HepG2 (cell line): ENCODE data around the gene CRKL. TPM values are rescaled to one million over a fixed set of nuclear protein-coding genes. Genes with fewer than 3 reads are reported as not detected.

Experiments used
- ATAC-seq: fragments of 200-7000 bp; cut with Tn5 transposase; 3 replicates; pipeline ENCODE4 v1.9.1; 2020; ENCODE audit warnings: mild to moderate bottlenecking, moderate library complexity
- BruUV-seq: library from RNA; stranded (reverse); fragments of 400-500 nt; replicated peaks from 2 replicates; lab custom pipeline; 2021; lab: Mats Ljungman, UMichigan
- CTCF ChIA-PET: fragments of 300-600 bp; formaldehyde crosslinking; extraction: SDS; loops from one replicate; lab custom pipeline; 2021; ENCODE audit warnings: low total read pairs, inconsistent platforms, low intra/inter-chr PET ratio; lab: Yijun Ruan, JAX
- POLR2A ChIA-PET: fragments of 350-600 bp; sonication (Branson Sonifier 250); formaldehyde crosslinking; loops from one replicate; lab custom pipeline; 2020; ENCODE audit warnings: antibody characterized with exemption, inconsistent platforms; lab: Yijun Ruan, JAX
- DNase-seq: peaks from one replicate; pipeline ENCODE4 v3.0.0-alpha.2; 2015; ENCODE audit warnings: low spot score
- FAIRE-seq: peaks from 3 replicates; lab custom pipeline; 2011; peaks lifted over from hg19 to GRCh38; lab: Jason Lieb, UNC
- H2AFZ ChIP-seq: one replicate; pipeline ENCODE4 v1.6.1; 2011; ENCODE audit warnings: low read length, inconsistent platforms
- H3K27ac ChIP-seq: fragments of 300-600 bp; 3 replicates; pipeline ENCODE4 v1.8.0; 2011; ENCODE audit warnings: mixed run types, mild to moderate bottlenecking, mixed read lengths, low read length, inconsistent platforms; ENCODE audit not compliant: insufficient read depth; ENCODE audit errors: extremely low read length
- H3K27me3 ChIP-seq, 2 experiments: fragments of 200-600 bp in 1 of 2; 2 replicates in 1 of 2; 3 replicates in 1 of 2; pipeline versions ENCODE4 v1.6.0 to v1.8.0; 2011; ENCODE audit warnings: low read length in 2 of 2, mild to moderate bottlenecking in 2 of 2, moderate library complexity in 2 of 2, inconsistent platforms in 1 of 2; ENCODE audit not compliant: insufficient read depth in 2 of 2, control insufficient read depth in 1 of 2
- H3K36me3 ChIP-seq, 2 experiments: fragments of 200-600 bp in 1 of 2; replicated peaks in 1 of 2; 2 replicates in 1 of 2; 3 replicates in 1 of 2; pipeline versions ENCODE4 v1.5.1 to v1.8.0; 2011; ENCODE audit warnings: low read length in 2 of 2, inconsistent platforms in 1 of 2; ENCODE audit not compliant: insufficient read depth in 2 of 2, control insufficient read depth in 1 of 2
- H3K4me1 ChIP-seq: 2 replicates; pipeline ENCODE4 v1.5.1; 2012; ENCODE audit warnings: low read length, inconsistent platforms; ENCODE audit not compliant: insufficient read depth
- H3K4me2 ChIP-seq: 2 replicates; pipeline ENCODE4 v1.6.0; 2011; ENCODE audit warnings: low read depth, low read length, inconsistent platforms
- H3K4me3 ChIP-seq, 3 experiments: fragments of 200-600 bp in 1 of 3; sonication (generic), shearing (Covaris generic) in 1 of 3; replicated peaks in 1 of 3; 2 replicates each; pipeline ENCODE4 v1.5.1; 2011 to 2016; ENCODE audit warnings: low read length in 3 of 3, inconsistent platforms in 2 of 3, low read depth in 2 of 3, mild to moderate bottlenecking in 2 of 3, control low read depth in 1 of 3, mixed read lengths in 1 of 3; ENCODE audit not compliant: insufficient read depth in 1 of 3
- H3K79me2 ChIP-seq: one replicate; pipeline ENCODE4 v1.6.1; 2011; ENCODE audit warnings: low read length, inconsistent platforms; ENCODE audit not compliant: insufficient read depth
- H3K9ac ChIP-seq: 2 replicates; pipeline ENCODE4 v1.6.0; 2011; ENCODE audit warnings: mild to moderate bottlenecking, low read depth, low read length, inconsistent platforms; ENCODE audit not compliant: insufficient read depth
- H3K9me3 ChIP-seq: 2 replicates; pipeline ENCODE4 v1.5.1; 2012; ENCODE audit warnings: mild to moderate bottlenecking, low read length
- H4K20me1 ChIP-seq: 2 replicates; pipeline ENCODE4 v1.6.0; 2011; ENCODE audit warnings: inconsistent platforms, mild to moderate bottlenecking, low read length, moderate library complexity; ENCODE audit not compliant: insufficient read depth
- ATRX ChIP-seq: sonication (generic); formaldehyde crosslinking; IDR thresholded peaks from 2 replicates; pipeline ENCODE4 v1.4.0; 2020; ENCODE audit warnings: missing genetic modification reagents, borderline replicate concordance
- BRD4 ChIP-seq: sonication (generic); formaldehyde crosslinking; IDR thresholded peaks from 2 replicates; pipeline ENCODE4 v1.4.0; 2020; ENCODE audit warnings: missing genetic modification reagents
- CEBPG ChIP-seq: IDR thresholded peaks from 2 replicates; pipeline ENCODE4 v1.6.1; 2016
- E2F5 ChIP-seq: sonication (generic); formaldehyde crosslinking; conservative IDR thresholded peaks from 2 replicates; pipeline ENCODE4 v1.4.0; 2020; ENCODE audit warnings: missing genetic modification reagents
- HES4 ChIP-seq: sonication (generic); formaldehyde crosslinking; IDR thresholded peaks from 2 replicates; pipeline ENCODE4 v1.9.0; 2021; ENCODE audit warnings: mild to moderate bottlenecking, missing genetic modification reagents, borderline replicate concordance
- KDM4B ChIP-seq: sonication (generic); formaldehyde crosslinking; IDR thresholded peaks from 2 replicates; pipeline ENCODE4 v1.4.0; 2020; ENCODE audit warnings: missing genetic modification reagents
- NONO ChIP-seq, 2 experiments: fragments of 450-650 bp in 1 of 2; sonication (generic) in 1 of 2; formaldehyde crosslinking in 1 of 2; IDR thresholded peaks in 1 of 2; conservative IDR thresholded peaks in 1 of 2; 2 replicates each; pipeline versions ENCODE4 v1.6.1 to v1.8.0; 2017 to 2022; ENCODE audit warnings: mild to moderate bottlenecking in 1 of 2, missing genetic modification reagents in 1 of 2, moderate library complexity in 1 of 2
- POLR2G ChIP-seq: fragments of 200-400 bp; formaldehyde crosslinking; IDR thresholded peaks from 2 replicates; pipeline ENCODE4 v1.6.1; 2018; ENCODE audit warnings: mild to moderate bottlenecking, low read depth, low read length, moderate library complexity
- RARA ChIP-seq: IDR thresholded peaks from 2 replicates; pipeline ENCODE4 v1.6.1; 2016; ENCODE audit warnings: missing genetic modification reagents, missing compliant biosample characterization
- TFAP4 ChIP-seq: sonication (generic); IDR thresholded peaks from 2 replicates; pipeline ENCODE4 v1.6.1; 2016; ENCODE audit warnings: low read depth, borderline replicate concordance
- TFDP2 ChIP-seq: sonication (generic); formaldehyde crosslinking; IDR thresholded peaks from 2 replicates; pipeline ENCODE4 v1.4.0; 2020; ENCODE audit warnings: missing genetic modification reagents
- ZNF414 ChIP-seq: sonication (generic); formaldehyde crosslinking; IDR thresholded peaks from 2 replicates; pipeline ENCODE4 v1.5.0; 2020; ENCODE audit warnings: missing genetic modification reagents
- ZNF709 ChIP-seq: sonication (generic); formaldehyde crosslinking; IDR thresholded peaks from 2 replicates; pipeline ENCODE4 v1.5.0; 2020; ENCODE audit warnings: mild to moderate bottlenecking, missing genetic modification reagents
- ZNF766 ChIP-seq: sonication (generic); formaldehyde crosslinking; IDR thresholded peaks from 2 replicates; pipeline ENCODE4 v1.5.0; 2020; ENCODE audit warnings: missing genetic modification reagents, borderline replicate concordance
- WGBS: methylation state at CpG from one replicate; pipeline ENCODE4 v1.1.6; 2017; ENCODE audit warnings: low lambda C conversion rate; 5-methylcytosine and 5-hydroxymethylcytosine counted together
- in situ Hi-C: cut with HindIII; loops from 2 replicates; pipeline ENCODE4 v1.10.0; 2017; ENCODE audit warnings: low pct_unique_long_range_greater_than_20kb; ENCODE audit not compliant: extremely low pct_ligation_motif_present
- intact Hi-C: fragments of 100-400 bp; cut with micrococcal nuclease; formaldehyde crosslinking; loops from one replicate; pipeline ENCODE4 v1.10.0; 2022; ENCODE audit not compliant: unreplicated experiment
- polyA plus RNA-seq, 8 experiments: library from polyadenylated mRNA; depleted of rRNA in 3 of 8; stranded (reverse) in 7 of 8; unstranded in 1 of 8; fragments of >200 nt; fragmentation: Illumina TruSeq in 4 of 8; extraction: Trizol in 4 of 8; gene quantifications; 2 replicates each; pipeline versions ENCODE4 v1.2.1 to v1.2.3, GENCODE V29; 2011 to 2016; ENCODE audit warnings: low read depth in 4 of 8, missing spikeins in 1 of 8, mixed read lengths in 1 of 8; ENCODE audit not compliant: insufficient read depth in 1 of 8
- total RNA-seq, 5 experiments: library from RNA; depleted of rRNA; stranded (reverse); fragments of >200 nt; fragmentation: Illumina TruSeq; extraction: Trizol; gene quantifications; 2 replicates each; pipeline ENCODE4 v1.2.3, GENCODE V29; 2016; ENCODE audit warnings: low read depth in 1 of 5

Gene CRKL
- total and polyA plus RNA-seq, 2 of the 13 experiments (the other 11 are each of a cell fraction or from before 2014, with no cell fraction given): 37.4 to 60.6 TPM

- TF ChIP-seq HES4 (CRISPR knock-in tag) (peak; percentile 82), KDM4B (CRISPR knock-in tag) (no peak)
- TF ChIP-seq, all 625 proteins: peak for 129
Measured at GRCh38 chr22:20957102-20957682, 40.0 kb downstream of the CRKL start (continued).

DNA sequence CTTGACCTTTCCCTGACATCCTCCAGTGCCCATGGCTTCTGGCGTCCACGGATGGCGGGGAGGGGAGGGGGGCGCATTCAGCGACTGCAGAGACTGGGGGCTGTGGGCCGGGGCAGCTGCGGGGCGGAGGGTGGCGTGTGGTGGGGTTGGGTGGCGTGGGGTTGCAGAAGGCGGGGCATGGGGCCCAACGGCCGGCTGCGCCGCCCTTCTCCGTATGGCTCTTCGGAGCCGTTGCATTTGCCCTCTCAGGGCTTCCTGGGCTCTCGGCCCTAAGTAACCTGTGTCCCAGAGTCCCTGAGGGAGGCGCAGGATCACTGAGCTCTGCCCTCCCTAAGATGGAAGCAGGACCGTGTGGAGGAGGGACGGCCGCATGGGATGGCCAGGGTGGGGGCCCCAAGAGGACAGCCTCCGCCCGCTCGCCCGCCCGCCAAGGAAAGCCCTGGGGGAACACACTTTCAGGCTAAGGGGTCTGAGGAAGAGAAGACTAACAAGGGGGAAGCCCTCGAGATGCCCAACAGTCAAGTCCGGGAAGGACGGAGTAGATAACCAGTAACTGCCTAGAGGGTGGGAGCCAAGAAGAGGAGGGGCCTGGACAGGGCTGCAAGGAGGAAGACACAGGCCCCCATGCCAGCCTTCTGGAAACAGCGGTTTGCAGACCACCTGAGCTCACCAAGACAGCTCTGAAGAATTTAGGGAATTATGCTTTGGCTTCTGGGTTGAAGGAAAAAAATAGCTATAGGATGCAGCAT is 40.6 kb downstream of the CRKL start:
- whole genome bisulfite sequencing: 4% methylated on average over 14 of the region's 32 CpGs
- Histone ChIP-seq H3K79me2 (peaks cover 48% of the 10 kb centered on the region), H3K36me3 (peaks cover 0 to 1% of the 10 kb centered on the region in 2 experiments; a peak in 1 of 5 replicates), H3K4me2 (peak overlapping the region; percentile 94), H3K4me1 (peaks cover 62% of the 10 kb centered on the region), H2AFZ (no peak overlapping the region), H3K27ac (peak overlapping the region; percentile 56), H3K9me3 (no peaks in the 10 kb centered on the region), H3K27me3 (no peaks in the 10 kb centered on the region; a peak in 1 of 5 replicates), H4K20me1 (no peaks in the 10 kb centered on the region), H3K9ac (peak overlapping the region; percentile 85), H3K4me3 (peak overlapping the region; percentile 87 to 97 (median 95))
- DNase-seq: no peak
- POLR2A ChIA-PET: interaction anchor here (0.7 to 3.8 kb wide), 20 partner anchors 10 to 684 kb away, joined by 3 to 45 read pairs (median 4); partner anchors contain the start of genes CRKL, LZTR1, P2RX6 and SDF2L1
- intact Hi-C loops (loop anchor here (10.0 kb wide), 1 partner anchor 183 kb away; the partner anchor contains the start of gene SERPIND1), in situ Hi-C loops (no loop called here)
- ATAC-seq: peak; percentile 65
- no peak for FAIRE-seq
- no TSS peak for BruUV-seq
- CTCF ChIA-PET: no interaction called here
- 0 out of 2 replicates have a peak, but pooled peaks have one; percentile 61 for TF ChIP-seq ZNF414
- TF ChIP-seq CEBPG (CRISPR knock-in tag): 0 out of 2 replicates have a peak, but pooled peaks have one; percentile 8
- TF ChIP-seq ZNF709 (CRISPR knock-in tag): peak; percentile 6; the same call in 1 of the 2 replicates
- peak; percentile 40; the same call in 1 of the 2 replicates for TF ChIP-seq RARA
- no peak for TF ChIP-seq BRD4
- TF ChIP-seq E2F5 (CRISPR knock-in tag): no peak
- TF ChIP-seq ZNF766: no peak
- TF ChIP-seq NONO (IDR thresholded peaks at IDR 0.05): no peak
- TF ChIP-seq NONO (CRISPR knock-in tag; conservative IDR thresholded peaks at IDR 0.05): peak; percentile 61; the same call in 1 of the 2 replicates
- peak; percentile 59; the same call in 1 of the 2 replicates for TF ChIP-seq POLR2G
- no peak for TF ChIP-seq TFAP4
- 0 out of 2 replicates have a peak, but pooled peaks have one; percentile 40 for TF ChIP-seq TFDP2
- no peak for TF ChIP-seq ATRX (CRISPR knock-in tag)
